Kidney (tissue), 14 donors: ENCODE data around the gene ORMDL2. TPM values are rescaled to one million over a fixed set of nuclear protein-coding genes. Genes with fewer than 3 reads are reported as not detected.
"Not testable (repeated sequence)": the region's sequence is repeated elsewhere in the genome, so short reads cannot be mapped to it uniquely, and the experiment has no call there.

Source experiments
- DNase-seq, 5 donors: peaks; one replicate each; pipeline ENCODE4 v3.0.0-alpha.2; 2013 to 2020
- FAIRE-seq: peaks from 2 replicates; lab custom pipeline; 2012; peaks lifted over from hg19 to GRCh38; lab: Jason Lieb, UNC
- H3K27ac ChIP-seq, 2 donors: one replicate each; pipeline ENCODE4 v1.7.0; 2013; ENCODE audit warnings: low read depth in 2 of 2, low read length in 2 of 2, inconsistent platforms in 1 of 2
- H3K27me3 ChIP-seq: one replicate; pipeline ENCODE4 v1.7.1; 2013; ENCODE audit warnings: low read length, inconsistent platforms; ENCODE audit not compliant: control insufficient read depth, insufficient read depth
- H3K36me3 ChIP-seq, 3 donors: one replicate each; pipeline versions ENCODE4 v1.7.0 to v1.7.1; 2013; ENCODE audit warnings: low read length in 3 of 3, control low read depth in 1 of 3, inconsistent platforms in 1 of 3; ENCODE audit not compliant: insufficient read depth in 3 of 3, control insufficient read depth in 2 of 3
- H3K4me1 ChIP-seq, 3 donors: one replicate each; pipeline versions ENCODE4 v1.7.0 to v1.7.1; 2013; ENCODE audit warnings: low read length in 3 of 3, inconsistent platforms in 1 of 3, low read depth in 1 of 3; ENCODE audit not compliant: control insufficient read depth in 2 of 3, insufficient read depth in 2 of 3
- H3K4me3 ChIP-seq, 3 donors: one replicate each; pipeline versions ENCODE4 v1.7.0 to v1.8.1; 2013; ENCODE audit warnings: low read length in 3 of 3, control low read depth in 1 of 3, inconsistent platforms in 1 of 3
- H3K9ac ChIP-seq, 3 donors: one replicate each; pipeline versions ENCODE4 v1.7.0 to v1.7.1; 2013; ENCODE audit warnings: low read length in 3 of 3, control low read depth in 1 of 3, inconsistent platforms in 1 of 3
- H3K9me3 ChIP-seq, 3 donors: one replicate each; pipeline versions ENCODE4 v1.7.0 to v1.7.1; 2013; ENCODE audit warnings: low read length in 3 of 3, control low read depth in 1 of 3, inconsistent platforms in 1 of 3; ENCODE audit not compliant: control insufficient read depth in 2 of 3, insufficient read depth in 1 of 3
- intact Hi-C: fragments of 100-400 bp; cut with DNase I; formaldehyde crosslinking; loops from one replicate; pipeline ENCODE4 v1.11.1; 2022
- polyA plus RNA-seq: library from polyadenylated mRNA; stranded (reverse); fragments of 350-450 nt; fragmentation: Illumina TruSeq; extraction: RNeasy Lipid Tissue Mini Kit (QIAGEN cat#74804); gene quantifications from one replicate; pipeline ENCODE4 v1.2.3, GENCODE V29; 2014; ENCODE audit warnings: low read depth, low replicate concordance; ENCODE audit not compliant: insufficient read depth
- total RNA-seq: library from RNA; stranded (reverse); fragmentation: NEBNext Ultra II Directional; extraction: Animal tissue kit (Norgen Biotek cat#: 25700); gene quantifications from one replicate; pipeline ENCODE4 v1.2.1, GENCODE V29; 2021
- TF ChIP-seq, protein P1 (sequence below): IDR thresholded peaks from 3 replicates; pipeline ENCODE4 v1.5.1; 2012; ENCODE audit warnings: mild to moderate bottlenecking, moderate library complexity, borderline replicate concordance; ENCODE audit not compliant: insufficient read depth; ENCODE audit errors: extremely low read depth
- donor health status: control.
- donor health status: control.
- donor health status: control.
- donor health status: control.
- donor health status: control.
- donor health status: DM: yes; HTN: yes; CAD: no.
- donor health status: Normal renal cell carcinoma (clear cell type).

The ORMDL2 gene
- total and polyA plus RNA-seq, 2 donors from 2014 or later = 51.2 to 75.9 TPM

DNA sequence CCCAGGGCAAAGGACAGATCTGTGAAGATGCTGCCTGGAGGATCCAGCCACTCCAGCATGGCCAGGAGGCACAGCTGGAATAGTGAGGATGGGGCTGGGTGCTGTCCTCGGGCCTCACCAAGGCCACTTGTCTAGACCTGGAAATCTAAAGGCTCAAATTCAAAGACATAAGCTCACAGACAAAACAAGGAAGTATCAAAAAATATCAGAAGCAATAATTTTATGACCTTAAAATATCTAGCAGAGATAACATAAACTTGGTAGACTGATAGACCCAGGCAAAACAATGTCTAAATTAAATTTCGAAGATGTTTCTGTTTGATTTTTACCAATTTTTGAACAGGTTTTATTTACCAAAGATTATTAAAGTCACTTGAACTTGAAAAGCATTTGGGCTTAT is 47.5 kb downstream of the ORMDL2 start:
- Histone ChIP-seq H3K27ac (no peak overlapping the region), H3K27me3 (no peaks in the 10 kb centered on the region), H3K9ac (no peak overlapping the region), H3K4me3 (no peak overlapping the region), H3K9me3 (peaks cover 0 to 2% (median 0%) of the 10 kb centered on the region in 3 donors), H3K36me3 (no peaks in the 10 kb centered on the region), H3K4me1 (no peaks in the 10 kb centered on the region)
- DNase-seq = no peak
- intact Hi-C loops = no loop called here
- TF ChIP-seq, protein P1, sequence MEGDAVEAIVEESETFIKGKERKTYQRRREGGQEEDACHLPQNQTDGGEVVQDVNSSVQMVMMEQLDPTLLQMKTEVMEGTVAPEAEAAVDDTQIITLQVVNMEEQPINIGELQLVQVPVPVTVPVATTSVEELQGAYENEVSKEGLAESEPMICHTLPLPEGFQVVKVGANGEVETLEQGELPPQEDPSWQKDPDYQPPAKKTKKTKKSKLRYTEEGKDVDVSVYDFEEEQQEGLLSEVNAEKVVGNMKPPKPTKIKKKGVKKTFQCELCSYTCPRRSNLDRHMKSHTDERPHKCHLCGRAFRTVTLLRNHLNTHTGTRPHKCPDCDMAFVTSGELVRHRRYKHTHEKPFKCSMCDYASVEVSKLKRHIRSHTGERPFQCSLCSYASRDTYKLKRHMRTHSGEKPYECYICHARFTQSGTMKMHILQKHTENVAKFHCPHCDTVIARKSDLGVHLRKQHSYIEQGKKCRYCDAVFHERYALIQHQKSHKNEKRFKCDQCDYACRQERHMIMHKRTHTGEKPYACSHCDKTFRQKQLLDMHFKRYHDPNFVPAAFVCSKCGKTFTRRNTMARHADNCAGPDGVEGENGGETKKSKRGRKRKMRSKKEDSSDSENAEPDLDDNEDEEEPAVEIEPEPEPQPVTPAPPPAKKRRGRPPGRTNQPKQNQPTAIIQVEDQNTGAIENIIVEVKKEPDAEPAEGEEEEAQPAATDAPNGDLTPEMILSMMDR = no peak
- FAIRE-seq = peak; percentile 35

DNA sequence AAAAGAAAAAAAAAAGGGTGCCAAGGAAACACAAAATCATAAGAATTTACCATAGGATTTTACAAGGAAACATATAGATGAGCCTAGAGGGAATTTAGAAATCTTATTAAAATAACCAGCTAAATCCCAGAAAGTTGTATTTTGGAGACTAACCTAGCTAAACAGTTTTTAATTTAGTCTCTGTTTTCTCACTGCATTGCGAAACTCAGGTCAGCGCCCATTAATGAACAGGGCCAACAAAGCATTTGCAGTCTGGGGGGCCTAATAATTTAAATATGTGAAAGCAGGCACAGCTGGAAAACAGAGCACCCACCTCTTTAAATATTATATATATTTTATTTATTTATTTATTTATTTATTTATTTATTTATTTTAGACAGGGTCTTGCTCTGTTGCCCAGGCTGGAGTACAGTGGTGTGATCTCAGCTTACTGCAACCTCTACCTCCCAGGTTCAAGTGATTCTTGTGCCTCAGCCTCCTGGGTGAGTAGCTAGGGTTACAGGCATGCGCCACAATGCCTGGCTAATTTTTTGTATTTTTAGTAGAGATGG is 48.7 kb downstream of the ORMDL2 start:
- H3K9me3 ChIP-seq, H3K4me3 ChIP-seq, H3K9ac ChIP-seq, intact Hi-C loops, H3K27ac ChIP-seq, H3K36me3 ChIP-seq, DNase-seq, H3K27me3 ChIP-seq, H3K4me1 ChIP-seq, FAIRE-seq: not testable (repeated sequence)

Other genes starting within 250 kb of the ORMDL2 start
- not detected for gene OR2AP1, start 245.6 kb upstream of the ORMDL2 start, total RNA-seq
- not detected for gene OR2AP1, start 245.6 kb upstream of the ORMDL2 start, polyA plus RNA-seq
- not detected for gene OR10P1, start 181.1 kb upstream of the ORMDL2 start, total RNA-seq
- not detected for gene OR10P1, start 181.1 kb upstream of the ORMDL2 start, polyA plus RNA-seq
- 66.3 TPM for gene ITGA7, start 110.1 kb upstream of the ORMDL2 start, total RNA-seq
- gene ITGA7, start 110.1 kb upstream of the ORMDL2 start, polyA plus RNA-seq = 26.2 TPM
- gene BLOC1S1, start 102.0 kb upstream of the ORMDL2 start, total RNA-seq = 116 TPM
- gene BLOC1S1, start 102.0 kb upstream of the ORMDL2 start, polyA plus RNA-seq = 451 TPM
- 11.1 TPM for gene RDH5, start 97.6 kb upstream of the ORMDL2 start, total RNA-seq
- 30.2 TPM for gene RDH5, start 97.6 kb upstream of the ORMDL2 start, polyA plus RNA-seq
- gene CD63, start 89.0 kb upstream of the ORMDL2 start, total RNA-seq = 1,130 TPM
- gene CD63, start 89.0 kb upstream of the ORMDL2 start, polyA plus RNA-seq = 1,381 TPM
- gene GDF11, start 74.9 kb upstream of the ORMDL2 start, total RNA-seq = 6.2 TPM
- gene GDF11, start 74.9 kb upstream of the ORMDL2 start, polyA plus RNA-seq = 3.4 TPM
- 51.1 TPM for gene SARNP, start 317 bp upstream of the ORMDL2 start, total RNA-seq
- gene SARNP, start 317 bp upstream of the ORMDL2 start, polyA plus RNA-seq = 109 TPM
- 37.9 TPM for gene DNAJC14, start 11.5 kb downstream of the ORMDL2 start, total RNA-seq
- 18.9 TPM for gene DNAJC14, start 11.5 kb downstream of the ORMDL2 start, polyA plus RNA-seq
- gene MMP19, start 24.9 kb downstream of the ORMDL2 start, total RNA-seq = 8.8 TPM
- gene MMP19, start 24.9 kb downstream of the ORMDL2 start, polyA plus RNA-seq = 2.0 TPM
- gene PYM1, start 109.9 kb downstream of the ORMDL2 start, total RNA-seq = 29.0 TPM
- 39.7 TPM for gene PYM1, start 109.9 kb downstream of the ORMDL2 start, polyA plus RNA-seq
- gene DGKA, start 113.1 kb downstream of the ORMDL2 start, total RNA-seq = 68.2 TPM
- 13.2 TPM for gene DGKA, start 113.1 kb downstream of the ORMDL2 start, polyA plus RNA-seq
- 1.7 TPM for gene PMEL, start 148.0 kb downstream of the ORMDL2 start, total RNA-seq
- gene PMEL, start 148.0 kb downstream of the ORMDL2 start, polyA plus RNA-seq = 3.5 TPM
- 23.2 TPM for gene CDK2, start 148.8 kb downstream of the ORMDL2 start, total RNA-seq
- gene CDK2, start 148.8 kb downstream of the ORMDL2 start, polyA plus RNA-seq = 7.6 TPM
- gene RAB5B, start 156.0 kb downstream of the ORMDL2 start, total RNA-seq = 112 TPM
- 72.5 TPM for gene RAB5B, start 156.0 kb downstream of the ORMDL2 start, polyA plus RNA-seq
- 33.1 TPM for gene SUOX, start 179.2 kb downstream of the ORMDL2 start, total RNA-seq
- 61.1 TPM for gene SUOX, start 179.2 kb downstream of the ORMDL2 start, polyA plus RNA-seq
- gene IKZF4, start 203.0 kb downstream of the ORMDL2 start, total RNA-seq = 9.4 TPM
- 2.7 TPM for gene IKZF4, start 203.0 kb downstream of the ORMDL2 start, polyA plus RNA-seq
- gene RPS26, start 223.9 kb downstream of the ORMDL2 start, total RNA-seq = 46.7 TPM
- 637 TPM for gene RPS26, start 223.9 kb downstream of the ORMDL2 start, polyA plus RNA-seq